Measurements from ENCODE around the gene REG4. TPM values are rescaled to one million over a fixed set of nuclear protein-coding genes. Genes with fewer than 3 reads are reported as not detected.

Gene REG4
- total RNA-seq, 1 donor, result not detected

DNA sequence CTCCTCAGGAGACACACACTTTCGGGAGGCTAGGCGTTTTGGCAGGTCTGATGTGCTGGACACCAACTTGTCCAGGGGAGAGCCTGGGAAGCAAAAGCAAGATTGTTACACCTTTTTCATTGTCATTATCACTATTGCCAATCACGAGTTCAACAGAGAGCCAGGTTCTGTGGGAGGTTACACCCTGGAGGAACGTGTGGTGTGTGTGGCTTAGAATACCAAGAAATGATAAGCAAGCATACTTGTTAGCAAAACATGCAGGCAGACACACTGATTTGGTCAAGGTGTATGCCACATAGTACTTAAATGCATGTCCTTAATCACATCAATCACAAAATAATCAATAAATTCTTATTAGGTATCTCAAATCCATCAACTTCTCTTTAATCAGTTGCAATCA lies 58.7 kb downstream of the REG4 start:
- Histone ChIP-seq H2AFZ (ENCODE audit: low read length) (no peak overlapping the region), H3K4me2 (ENCODE audit: insufficient read depth, low read length) (no peak overlapping the region), H4K20me1 (ENCODE audit: insufficient read depth, low read length) (no peaks in the 10 kb centered on the region), H3K9me3 (ENCODE audit: low read depth, low read length) (no peaks in the 10 kb centered on the region), H3K27me3 (ENCODE audit: insufficient read depth, low read length) (peaks cover 30% of the 10 kb centered on the region), H3K79me2 (ENCODE audit: insufficient read depth, low read length) (no peaks in the 10 kb centered on the region), H3K4me1 (ENCODE audit: insufficient read depth, low read length) (no peaks in the 10 kb centered on the region), H3K27ac (ENCODE audit: low read depth, low read length) (no peak overlapping the region), H3K36me3 (ENCODE audit: insufficient read depth, low read length) (no peaks in the 10 kb centered on the region), H3K4me3 (ENCODE audit: insufficient read depth, low read length) (no peak overlapping the region)
- DNase-seq (ENCODE audit: insufficient read length, low spot score, missing footprints), result no peak
- TF ChIP-seq, protein P1, sequence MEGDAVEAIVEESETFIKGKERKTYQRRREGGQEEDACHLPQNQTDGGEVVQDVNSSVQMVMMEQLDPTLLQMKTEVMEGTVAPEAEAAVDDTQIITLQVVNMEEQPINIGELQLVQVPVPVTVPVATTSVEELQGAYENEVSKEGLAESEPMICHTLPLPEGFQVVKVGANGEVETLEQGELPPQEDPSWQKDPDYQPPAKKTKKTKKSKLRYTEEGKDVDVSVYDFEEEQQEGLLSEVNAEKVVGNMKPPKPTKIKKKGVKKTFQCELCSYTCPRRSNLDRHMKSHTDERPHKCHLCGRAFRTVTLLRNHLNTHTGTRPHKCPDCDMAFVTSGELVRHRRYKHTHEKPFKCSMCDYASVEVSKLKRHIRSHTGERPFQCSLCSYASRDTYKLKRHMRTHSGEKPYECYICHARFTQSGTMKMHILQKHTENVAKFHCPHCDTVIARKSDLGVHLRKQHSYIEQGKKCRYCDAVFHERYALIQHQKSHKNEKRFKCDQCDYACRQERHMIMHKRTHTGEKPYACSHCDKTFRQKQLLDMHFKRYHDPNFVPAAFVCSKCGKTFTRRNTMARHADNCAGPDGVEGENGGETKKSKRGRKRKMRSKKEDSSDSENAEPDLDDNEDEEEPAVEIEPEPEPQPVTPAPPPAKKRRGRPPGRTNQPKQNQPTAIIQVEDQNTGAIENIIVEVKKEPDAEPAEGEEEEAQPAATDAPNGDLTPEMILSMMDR (IDR thresholded peaks at IDR 0.05; ENCODE audit: extremely low read depth, low read depth, low read length), result no peak

DNA sequence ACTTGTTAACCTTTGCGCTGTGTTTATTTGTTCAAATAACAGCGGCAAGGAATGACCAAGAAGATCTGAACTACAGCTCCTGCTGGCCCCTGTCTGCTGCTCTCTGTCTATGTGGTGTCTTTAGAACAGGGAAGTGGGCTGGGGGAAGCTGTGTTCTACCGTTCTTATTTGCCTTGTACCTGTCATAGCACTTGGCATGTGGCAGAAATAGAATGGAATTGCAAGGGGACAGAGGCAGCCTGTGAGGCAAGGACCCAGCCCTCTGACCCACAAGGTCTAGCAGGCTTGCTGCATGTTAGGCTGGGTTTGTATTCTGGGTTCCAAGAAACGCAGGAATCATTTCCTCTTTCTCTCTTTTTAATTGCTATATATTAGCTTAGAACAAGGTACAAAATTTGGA lies 63.2 kb downstream of the REG4 start:
- TF ChIP-seq, protein P1 (IDR thresholded peaks at IDR 0.05; ENCODE audit: extremely low read depth, low read depth, low read length), result no peak
- H3K4me2 ChIP-seq (ENCODE audit: insufficient read depth, low read length), result no peak overlapping the region
- H3K4me1 ChIP-seq (ENCODE audit: insufficient read depth, low read length), result no peaks in the 10 kb centered on the region
- no peak overlapping the region for H3K4me3 ChIP-seq (ENCODE audit: insufficient read depth, low read length)
- H3K79me2 ChIP-seq (ENCODE audit: insufficient read depth, low read length), result no peaks in the 10 kb centered on the region
- H3K9me3 ChIP-seq (ENCODE audit: low read depth, low read length), result no peaks in the 10 kb centered on the region
- H3K27me3 ChIP-seq (ENCODE audit: insufficient read depth, low read length), result peaks cover 5% of the 10 kb centered on the region
- no peaks in the 10 kb centered on the region for H4K20me1 ChIP-seq (ENCODE audit: insufficient read depth, low read length)
- DNase-seq (ENCODE audit: insufficient read length, low spot score, missing footprints), result no peak
- H2AFZ ChIP-seq (ENCODE audit: low read length), result no peak overlapping the region
- H3K36me3 ChIP-seq (ENCODE audit: insufficient read depth, low read length), result no peaks in the 10 kb centered on the region
- no peak overlapping the region for H3K27ac ChIP-seq (ENCODE audit: low read depth, low read length)

- no peaks in the 10 kb centered on the region for H3K36me3 ChIP-seq (ENCODE audit: insufficient read depth, low read length)
- H3K9me3 ChIP-seq (ENCODE audit: low read depth, low read length), result no peaks in the 10 kb centered on the region
- no peaks in the 10 kb centered on the region for H3K79me2 ChIP-seq (ENCODE audit: insufficient read depth, low read length)
- no peak overlapping the region for H2AFZ ChIP-seq (ENCODE audit: low read length)
- TF ChIP-seq, protein P1 (IDR thresholded peaks at IDR 0.05; ENCODE audit: extremely low read depth, low read depth, low read length), result no peak
- no peak overlapping the region for H3K4me3 ChIP-seq (ENCODE audit: insufficient read depth, low read length)
- no peak overlapping the region for H3K4me2 ChIP-seq (ENCODE audit: insufficient read depth, low read length)
- no peak overlapping the region for H3K27ac ChIP-seq (ENCODE audit: low read depth, low read length)
- DNase-seq (ENCODE audit: insufficient read length, low spot score, missing footprints), result no peak
- no peaks in the 10 kb centered on the region for H4K20me1 ChIP-seq (ENCODE audit: insufficient read depth, low read length)
- H3K4me1 ChIP-seq (ENCODE audit: insufficient read depth, low read length), result peaks cover 2% of the 10 kb centered on the region
- peaks cover 5% of the 10 kb centered on the region for H3K27me3 ChIP-seq (ENCODE audit: insufficient read depth, low read length)
These were observed 63.8 kb downstream of the REG4 start for GRCh38 chr1:119747451-119747850.

- TF ChIP-seq, protein P1 (IDR thresholded peaks at IDR 0.05; ENCODE audit: extremely low read depth, low read depth, low read length), result no peak
- Histone ChIP-seq H3K27me3 (ENCODE audit: insufficient read depth, low read length) (peaks cover 1% of the 10 kb centered on the region), H3K9me3 (ENCODE audit: low read depth, low read length) (no peaks in the 10 kb centered on the region), H3K4me3 (ENCODE audit: insufficient read depth, low read length) (no peak overlapping the region), H3K36me3 (ENCODE audit: insufficient read depth, low read length) (no peaks in the 10 kb centered on the region), H3K27ac (ENCODE audit: low read depth, low read length) (no peak overlapping the region), H3K4me2 (ENCODE audit: insufficient read depth, low read length) (no peak overlapping the region), H3K79me2 (ENCODE audit: insufficient read depth, low read length) (no peaks in the 10 kb centered on the region), H4K20me1 (ENCODE audit: insufficient read depth, low read length) (no peaks in the 10 kb centered on the region), H3K4me1 (ENCODE audit: insufficient read depth, low read length) (peaks cover 6% of the 10 kb centered on the region), H2AFZ (ENCODE audit: low read length) (no peak overlapping the region)
- DNase-seq (ENCODE audit: insufficient read length, low spot score, missing footprints), result no peak
These were observed 66.2 kb downstream of the REG4 start for GRCh38 chr1:119745034-119745433.

Measured in osteoblast (primary cell).